A673 (cell line): ENCODE results near the gene SUPT5H. TPM values are rescaled to one million over a fixed set of nuclear protein-coding genes. Genes with fewer than 3 reads are reported as not detected.

Experiments used
- BruUV-seq: library from RNA; stranded (reverse); fragments of 400-500 nt; replicated peaks from 2 replicates; lab custom pipeline; 2021; lab: Mats Ljungman, UMichigan
- CTCF ChIA-PET: fragments of 300-600 bp; sonication (Branson Sonifier 250); formaldehyde crosslinking; loops from one replicate; lab custom pipeline; 2022; ENCODE audit warnings: antibody characterized with exemption; lab: Charles Lee
- POLR2A ChIA-PET: fragments of 300-600 bp; sonication (Branson Sonifier 250); formaldehyde crosslinking; loops from one replicate; lab custom pipeline; 2022; ENCODE audit warnings: antibody characterized with exemption; ENCODE audit not compliant: low non-redundant PET; lab: Charles Lee
- DNase-seq: peaks from one replicate; pipeline ENCODE4 v3.0.0-alpha.2; 2015; ENCODE audit warnings: low spot score
- H3K27ac ChIP-seq: fragments of 200-600 bp; sonication (generic); 2 replicates; pipeline ENCODE4 v1.5.1; 2016; ENCODE audit warnings: mixed run types, low read depth, mild to moderate bottlenecking, mixed read lengths, antibody characterized with exemption, low read length; ENCODE audit not compliant: poor library complexity, severe bottlenecking
- H3K27me3 ChIP-seq: fragments of 200-600 bp; sonication (generic); replicated peaks from 2 replicates; pipeline ENCODE4 v1.6.1; 2017; ENCODE audit warnings: mixed run types, low read depth, mild to moderate bottlenecking, mixed read lengths, antibody characterized with exemption, low read length; ENCODE audit not compliant: insufficient read depth, poor library complexity
- H3K36me3 ChIP-seq: fragments of 200-600 bp; sonication (generic); 2 replicates; pipeline ENCODE4 v1.6.1; 2016; ENCODE audit warnings: mixed run types, mild to moderate bottlenecking, mixed read lengths, antibody characterized with exemption, low read length; ENCODE audit not compliant: insufficient read depth, poor library complexity, severe bottlenecking
- H3K4me1 ChIP-seq: fragments of 200-600 bp; sonication (generic); 2 replicates; pipeline ENCODE4 v1.6.1; 2017; ENCODE audit warnings: mixed run types, mild to moderate bottlenecking, mixed read lengths, antibody characterized with exemption, low read length; ENCODE audit not compliant: insufficient read depth, poor library complexity, severe bottlenecking
- H3K4me3 ChIP-seq: fragments of 200-600 bp; sonication (generic); 2 replicates; pipeline ENCODE4 v1.5.1; 2016; ENCODE audit warnings: low read depth, mixed run types, mild to moderate bottlenecking, mixed read lengths, low read length; ENCODE audit not compliant: poor library complexity, severe bottlenecking
- H3K9me3 ChIP-seq: fragments of 200-600 bp; sonication (generic); 2 replicates; pipeline ENCODE4 v1.6.1; 2016; ENCODE audit warnings: mixed run types, low read depth, mild to moderate bottlenecking, mixed read lengths, antibody characterized with exemption, low read length; ENCODE audit not compliant: poor library complexity, severe bottlenecking
- CTCF ChIP-seq: fragments of 300-800, 200-600 bp; sonication (generic); conservative IDR thresholded peaks from 2 replicates; pipeline ENCODE4 v1.5.1; 2017; ENCODE audit warnings: low read depth, mild to moderate bottlenecking, antibody characterized with exemption, low read length, moderate library complexity, mixed read lengths
- EZH2 ChIP-seq: fragments of 200-600 bp; sonication (generic); IDR thresholded peaks from 2 replicates; pipeline ENCODE4 v1.6.1; 2017; ENCODE audit warnings: borderline replicate concordance, low read depth, mild to moderate bottlenecking, mixed read lengths, antibody characterized with exemption, low read length; ENCODE audit not compliant: poor library complexity, severe bottlenecking
- intact Hi-C: fragments of 100-400 bp; cut with micrococcal nuclease; formaldehyde crosslinking; loops from one replicate; pipeline ENCODE4 v1.10.0; 2022; ENCODE audit not compliant: unreplicated experiment
- total RNA-seq: library from RNA; stranded (reverse); gene quantifications from 2 replicates; pipeline ENCODE4 v1.2.3, GENCODE V29; 2021

The SUPT5H gene
- total RNA-seq, 1 experiment from 2014 or later, result 169 TPM

- intact Hi-C loops, result no loop called here
- TF ChIP-seq EZH2 (no peak), CTCF (no peak)
Observed at GRCh38 chr19:39465956-39466747, 20.8 kb downstream of the SUPT5H start.

GRCh38 chr19:39467941-39468340 is 22.6 kb downstream of the SUPT5H start:
- H3K36me3 ChIP-seq, result peaks cover 85% of the 10 kb centered on the region
- BruUV-seq, result no TSS peak
- ChIA-PET POLR2A (no interaction called here), CTCF (interaction anchor here (0.7 kb wide), 1 partner anchor 30 kb away, joined by 3 read pairs; no protein-coding TSS in a partner anchor)
- intact Hi-C loops, result no loop called here
- TF ChIP-seq EZH2 (no peak), CTCF (no peak)
- no peaks in the 10 kb centered on the region for H3K9me3 ChIP-seq
- H3K27ac ChIP-seq, result no peak overlapping the region
- no peak for DNase-seq
- no peaks in the 10 kb centered on the region for H3K4me1 ChIP-seq
- H3K27me3 ChIP-seq, result no peaks in the 10 kb centered on the region
- no peak overlapping the region for H3K4me3 ChIP-seq

More at GRCh38 chr19:39465956-39466747, 20.8 kb downstream of the SUPT5H start:
- no TSS peak for BruUV-seq
- ChIA-PET POLR2A (no interaction called here), CTCF (no interaction called here)
- DNase-seq, result no peak
- Histone ChIP-seq H3K9me3 (no peaks in the 10 kb centered on the region), H3K36me3 (peaks cover 75% of the 10 kb centered on the region), H3K27me3 (no peaks in the 10 kb centered on the region), H3K4me3 (no peak overlapping the region), H3K4me1 (no peaks in the 10 kb centered on the region), H3K27ac (no peak overlapping the region)

- intact Hi-C loops, result no loop called here
- POLR2A ChIA-PET, result no interaction called here
Observed at GRCh38 chr19:39469036-39469435, 23.7 kb downstream of the SUPT5H start.

More at GRCh38 chr19:39469036-39469435, 23.7 kb downstream of the SUPT5H start:
- TF ChIP-seq CTCF, result no peak
- TF ChIP-seq EZH2, result no peak
- DNase-seq, result no peak
- no TSS peak for BruUV-seq
- H3K9me3 ChIP-seq, result no peaks in the 10 kb centered on the region
- CTCF ChIA-PET, result interaction anchor here (0.6 kb wide), 1 partner anchor 19 kb away, joined by 3 read pairs; no protein-coding TSS in a partner anchor
- H3K4me3 ChIP-seq, result no peak overlapping the region
- H3K27me3 ChIP-seq, result no peaks in the 10 kb centered on the region
- H3K4me1 ChIP-seq, result no peaks in the 10 kb centered on the region
- H3K27ac ChIP-seq, result no peak overlapping the region
- H3K36me3 ChIP-seq, result peaks cover 84% of the 10 kb centered on the region
